Limb (tissue), 2 donors: ENCODE results near the gene CAPN10.
"Not testable (repeated sequence)": the region's sequence is repeated elsewhere in the genome, so short reads cannot be mapped to it uniquely, and the experiment has no call there.

Experiments used
- DNase-seq, 2 donors: peaks; one replicate each; pipeline ENCODE4 v3.0.0-alpha.2; 2016; ENCODE audit errors: extremely low spot score in 2 of 2

CAPN10 gene

GRCh38 chr2:240602266-240603050, 15.9 kb downstream of the CAPN10 start:
- no peak for DNase-seq

- no peak for DNase-seq
Measured at GRCh38 chr2:240603081-240603835, 16.7 kb downstream of the CAPN10 start.

DNA sequence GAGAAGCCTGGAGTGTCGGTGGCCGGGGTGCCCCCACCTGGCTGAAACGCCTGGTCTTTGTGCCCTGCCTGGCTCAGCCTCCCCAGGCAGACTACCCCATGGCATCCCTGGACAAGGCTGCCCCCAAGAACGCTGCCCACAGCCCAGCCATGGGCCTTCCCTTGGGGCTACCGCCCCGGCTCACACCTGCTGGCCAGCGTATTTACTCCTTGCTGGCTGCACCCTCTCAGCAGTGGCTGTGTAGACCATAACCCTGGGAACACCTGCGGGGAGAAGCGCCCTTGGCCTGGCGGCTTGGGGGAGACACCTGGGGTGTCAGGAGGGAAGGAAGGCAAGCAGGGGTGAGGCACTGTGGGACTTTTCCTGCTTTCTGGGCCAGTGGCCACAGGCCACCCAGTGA, 17.3 kb downstream of the CAPN10 start:
- no peak for DNase-seq

DNA sequence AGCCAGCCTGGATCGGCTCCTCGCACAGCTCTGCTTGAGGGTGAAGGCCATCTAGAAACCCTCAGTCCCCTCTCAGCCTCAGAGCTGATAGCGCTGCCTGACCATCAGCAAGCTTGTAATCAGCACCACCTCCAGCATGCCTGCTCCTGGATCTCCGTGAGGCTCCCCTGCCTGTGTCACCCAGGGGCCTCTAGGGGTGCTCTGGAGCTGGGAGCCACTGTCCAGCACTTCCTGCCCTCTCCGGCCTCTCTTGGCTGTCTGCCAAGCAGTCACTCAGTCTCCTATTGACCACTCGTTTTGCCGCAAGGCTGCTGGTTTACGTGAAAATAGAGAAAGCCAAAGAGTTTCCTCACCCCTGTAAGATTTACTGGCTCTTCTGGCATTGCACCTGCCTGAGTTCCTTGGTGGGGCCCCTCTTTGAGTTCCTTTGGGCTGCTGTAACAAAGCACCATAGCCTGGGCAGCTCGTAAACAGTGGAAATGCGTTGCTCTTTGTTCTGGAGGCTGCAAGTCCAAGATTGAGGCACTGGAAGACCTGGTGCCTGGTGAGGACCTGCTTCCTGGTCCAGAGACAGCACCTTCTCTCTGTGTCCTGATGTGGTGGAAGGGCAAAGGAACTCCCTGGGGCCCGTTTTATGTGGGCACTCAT, 17.9 kb downstream of the CAPN10 start:
- peak in 1 of 2 donors; percentile 30 for DNase-seq

DNA sequence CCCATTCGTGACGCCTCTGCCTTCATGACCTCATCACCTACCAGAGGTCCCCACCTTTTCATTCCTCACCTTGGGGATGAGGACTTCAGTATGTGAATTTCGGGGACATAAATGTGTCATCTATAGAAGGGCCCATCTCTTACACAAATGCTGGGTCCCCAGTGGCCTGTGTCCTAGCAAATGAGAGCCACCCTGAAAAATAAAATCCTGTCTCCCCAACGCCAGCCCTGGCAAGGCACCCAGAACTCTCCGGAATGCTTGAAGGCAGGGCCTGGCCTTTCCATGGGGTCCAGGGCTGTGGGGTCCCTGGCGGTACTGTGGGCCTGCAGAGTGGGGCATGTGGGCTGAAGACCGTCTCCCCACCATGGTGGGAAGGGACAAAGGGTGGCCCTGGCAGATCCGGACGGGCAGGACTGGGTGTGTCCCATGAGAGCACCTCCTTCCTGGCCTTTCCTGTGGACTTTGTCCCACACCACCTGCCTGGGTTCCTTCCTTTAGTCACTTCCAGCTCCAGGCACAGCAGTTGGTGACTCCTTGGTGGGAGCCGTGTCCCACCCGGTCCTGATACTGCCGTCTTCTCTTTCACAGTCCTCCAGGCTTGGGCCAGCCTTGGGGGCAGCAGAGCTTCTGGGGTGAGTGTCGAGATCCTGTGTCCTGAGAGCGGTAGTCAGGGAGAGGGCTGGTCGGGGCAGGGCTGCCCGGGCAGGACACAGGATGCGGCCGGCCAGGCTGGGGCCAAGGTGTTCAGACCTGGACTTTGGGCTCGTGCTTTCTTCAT, 18.6 kb downstream of the CAPN10 start:
- no peak for DNase-seq

- DNase-seq = no peak
Measured at GRCh38 chr2:240605867-240606743, 19.6 kb downstream of the CAPN10 start.

- DNase-seq = no peak
Measured at GRCh38 chr2:240611601-240612210, 25.2 kb downstream of the CAPN10 start.

GRCh38 chr2:240613781-240614180, 27.2 kb downstream of the CAPN10 start:
- DNase-seq = no peak

GRCh38 chr2:240614391-240614790, 27.9 kb downstream of the CAPN10 start:
- DNase-seq = no peak

- DNase-seq = no peak
Measured at GRCh38 chr2:240615396-240615795, 28.9 kb downstream of the CAPN10 start.

DNA sequence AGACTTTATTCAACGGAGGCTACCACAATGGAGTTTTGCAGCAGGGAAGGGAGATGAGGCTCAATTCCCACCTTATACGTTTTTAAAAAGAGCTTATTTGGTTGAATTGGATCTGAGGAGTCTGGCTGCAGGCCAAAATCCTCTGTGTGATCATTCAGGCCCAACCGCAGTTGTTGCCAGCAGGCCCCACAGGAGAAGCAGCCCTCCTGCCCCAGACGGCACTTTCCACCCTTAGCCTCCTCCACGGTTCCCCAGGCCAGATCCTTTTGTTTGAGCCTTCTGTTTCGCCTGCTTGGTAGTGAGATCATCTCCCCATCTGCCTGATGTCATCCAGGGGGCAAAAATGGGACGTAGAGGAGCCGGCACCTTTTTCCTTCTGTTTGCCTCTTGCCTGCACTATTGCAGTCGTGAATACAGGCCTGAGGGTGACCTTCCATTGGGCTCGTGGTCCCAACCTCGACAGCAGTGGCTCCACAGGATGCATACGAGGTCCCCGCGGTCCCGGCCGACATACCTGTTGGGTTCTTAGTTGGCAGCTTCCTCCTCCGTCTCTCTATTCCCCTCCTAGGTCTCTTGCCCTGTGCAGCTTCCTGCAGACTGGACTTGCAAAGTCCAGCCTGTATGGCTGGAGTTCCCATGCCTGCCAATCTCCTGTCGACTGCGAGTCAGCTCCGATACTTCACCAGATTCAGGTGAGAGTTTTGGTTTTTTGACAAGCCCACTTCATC, 29.4 kb downstream of the CAPN10 start:
- DNase-seq = peak in 1 of 2 donors; percentile 23

DNA sequence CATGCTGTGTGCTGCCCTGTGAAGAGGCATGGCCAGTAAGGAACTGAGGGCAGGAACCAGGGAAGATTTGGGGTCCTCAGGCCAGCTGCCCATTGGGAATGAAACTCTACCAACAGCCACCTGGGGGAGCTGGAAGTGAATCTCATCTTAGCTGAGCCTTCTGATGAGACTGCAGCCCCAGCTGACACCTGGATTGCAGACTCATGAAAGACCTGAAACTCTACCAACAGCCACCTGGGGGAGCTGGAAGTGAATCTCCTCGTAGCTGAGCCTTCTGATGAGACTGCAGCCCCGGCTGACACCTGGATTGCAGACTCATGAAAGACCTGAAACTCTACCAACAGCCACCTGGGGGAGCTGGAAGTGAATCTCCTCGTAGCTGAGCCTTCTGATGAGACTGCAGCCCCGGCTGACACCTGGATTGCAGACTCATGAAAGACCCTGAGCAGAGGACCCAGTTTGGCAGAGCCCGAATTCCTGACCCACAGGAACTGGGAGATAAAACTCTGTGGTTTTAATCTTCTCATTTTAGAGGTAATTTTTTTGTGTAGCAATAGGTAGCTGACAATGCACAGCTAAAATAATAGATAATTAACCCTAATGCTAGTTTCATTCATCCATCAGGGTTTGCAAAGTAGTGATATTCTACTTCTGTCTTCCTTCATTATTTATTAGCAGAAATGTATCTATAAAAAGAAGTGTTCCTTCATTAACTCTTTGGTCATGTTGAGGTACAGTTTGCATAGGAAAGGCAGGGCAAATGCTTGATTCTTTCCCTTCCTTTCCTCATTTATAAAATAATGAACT, 30.5 kb downstream of the CAPN10 start:
- DNase-seq = not testable (repeated sequence)

DNA sequence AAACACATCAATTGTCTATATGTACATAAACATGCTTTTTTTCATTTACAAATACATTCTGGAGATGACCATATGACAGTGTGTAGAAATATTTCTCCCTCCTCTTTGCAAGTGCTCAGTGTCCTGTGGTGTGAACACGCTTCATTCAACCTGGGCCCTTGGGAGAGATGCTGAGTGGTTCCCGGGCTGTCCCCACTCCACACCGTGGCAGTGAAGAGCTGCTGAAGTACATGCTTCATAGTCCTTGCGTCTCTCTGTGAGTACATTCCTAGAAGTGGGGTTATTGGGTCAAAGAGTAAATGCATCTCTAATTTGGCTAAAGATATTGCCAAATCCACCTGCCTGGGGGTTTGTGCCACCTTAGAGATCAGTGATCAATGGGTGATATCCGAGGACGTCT, 32.2 kb downstream of the CAPN10 start:
- DNase-seq = no peak

DNA sequence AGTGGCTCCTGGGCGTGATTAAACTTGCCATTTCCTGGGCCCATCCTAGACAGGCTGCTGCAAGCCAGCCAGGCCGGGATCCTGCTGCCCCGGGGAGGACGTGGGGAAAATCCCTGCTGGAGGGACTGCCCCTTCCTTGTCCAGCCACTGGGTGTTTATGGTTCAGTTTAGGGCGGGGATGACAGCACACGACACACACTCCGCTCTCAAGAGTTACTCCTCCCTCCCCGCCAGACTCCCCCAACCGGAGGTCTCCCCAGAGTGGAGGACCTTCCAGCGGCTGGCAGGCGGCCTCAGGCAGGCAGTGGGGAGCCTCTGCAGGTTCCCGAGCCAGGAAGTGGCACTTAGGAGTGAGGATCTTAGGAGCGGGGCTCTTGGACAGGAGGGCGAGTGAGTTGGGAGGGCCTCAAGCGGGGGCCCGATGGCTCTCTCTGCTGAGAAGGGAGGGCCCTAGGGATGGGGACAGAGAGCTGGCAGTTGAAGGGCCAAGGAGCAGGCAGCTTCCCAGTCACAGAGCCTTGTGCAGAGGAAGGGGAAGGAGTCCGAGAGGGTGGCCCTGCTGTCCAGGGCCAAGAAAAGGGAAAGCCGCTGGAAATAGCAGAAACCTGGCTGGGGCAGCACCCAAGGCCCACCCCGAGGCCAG, 33.1 kb downstream of the CAPN10 start:
- DNase-seq = peak in 1 of 2 donors; percentile 14

GRCh38 chr2:240620149-240620731, 33.7 kb downstream of the CAPN10 start:
- DNase-seq = peak in 1 of 2 donors; percentile 25

DNA sequence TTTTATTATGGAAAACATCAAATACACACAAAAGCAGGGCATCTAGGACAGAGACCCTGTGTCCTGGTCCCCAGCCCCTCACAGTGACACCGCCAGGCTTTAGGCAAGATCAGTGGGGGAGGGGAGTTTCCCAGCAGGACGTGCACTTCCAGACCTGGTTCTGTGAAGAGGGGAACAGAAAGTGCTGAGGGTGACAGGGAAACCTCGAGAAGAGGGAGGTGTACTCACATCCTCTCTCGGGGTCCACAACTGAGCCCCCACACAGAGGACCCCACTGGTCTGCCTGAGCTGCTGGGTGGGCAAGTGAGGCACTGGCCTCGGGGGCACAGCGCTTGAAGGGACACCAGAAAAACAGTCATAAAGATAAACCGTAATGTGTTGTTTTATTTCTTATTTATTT, 34.3 kb downstream of the CAPN10 start:
- DNase-seq = no peak

DNA sequence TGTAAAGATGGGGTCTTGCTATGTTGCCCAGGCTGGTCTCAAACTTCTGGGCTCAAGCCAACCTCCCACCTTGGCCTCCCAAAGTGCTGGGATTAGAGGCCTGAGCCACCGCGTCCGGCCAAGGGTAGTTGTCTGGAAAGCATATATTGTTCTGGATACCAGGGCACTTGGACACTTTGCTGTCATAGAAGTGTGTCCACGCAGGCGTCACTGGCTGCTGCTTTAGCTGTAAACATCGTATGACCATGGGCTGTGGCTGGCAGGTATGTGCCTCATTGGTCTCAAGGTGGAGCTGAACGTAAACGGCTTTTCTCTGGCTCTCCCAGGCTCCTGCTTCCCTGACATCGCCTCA, 35.5 kb downstream of the CAPN10 start:
- DNase-seq = no peak
